NK-92 treated with Interleukin-12 subunit alpha and Interleukin-12 subunit beta, amount 100 ng/mL, for 24 hours (cell line): Measurements from ENCODE around the gene PSMB1.

Experiments
- DNase-seq: peaks from one replicate; lab custom pipeline; 2025; lab: John Stamatoyannopoulos, UW

Gene PSMB1

GRCh38 chr6:170552765-170553533 lies at the start of gene PSMB1:
PSMB1 (minus strand) TSS chr6:170553307; CDS start chr6:170553242, 65 bp downstream.
- peak; percentile 88 for DNase-seq

GRCh38 chr6:170597278-170597677 lies 44.2 kb upstream of the PSMB1 start:
- DNase-seq: no peak

GRCh38 chr6:170596426-170596825 lies 43.3 kb upstream of the PSMB1 start:
- no peak for DNase-seq

GRCh38 chr6:170590725-170591124 lies 37.6 kb upstream of the PSMB1 start:
- no peak for DNase-seq

- DNase-seq: no peak
These were observed 31.9 kb upstream of the PSMB1 start for GRCh38 chr6:170584954-170585498.

GRCh38 chr6:170584181-170584953 lies 31.3 kb upstream of the PSMB1 start, which contains the start of gene PDCD2:
PDCD2 (minus strand) TSS chr6:170584637; CDS start chr6:170584581, 56 bp downstream.
- peak; percentile 90 for DNase-seq

- DNase-seq: no peak
These were observed 30.7 kb upstream of the PSMB1 start for GRCh38 chr6:170583756-170584180.

- no peak for DNase-seq
These were observed 25.8 kb upstream of the PSMB1 start for GRCh38 chr6:170578909-170579308.

GRCh38 chr6:170575250-170575649 lies 22.1 kb upstream of the PSMB1 start:
- no peak for DNase-seq

GRCh38 chr6:170572704-170573466 lies 19.8 kb upstream of the PSMB1 start:
- no peak for DNase-seq

GRCh38 chr6:170564936-170565530 lies 11.9 kb upstream of the PSMB1 start:
- DNase-seq: no peak

GRCh38 chr6:170561555-170561954 lies 8.4 kb upstream of the PSMB1 start:
- DNase-seq: no peak

- DNase-seq: no peak
These were observed 2.2 kb upstream of the PSMB1 start for GRCh38 chr6:170555305-170555704.

- no peak for DNase-seq
These were observed 1.7 kb upstream of the PSMB1 start for GRCh38 chr6:170554796-170555137.

- peak; percentile 95 for DNase-seq
These were observed 1.1 kb upstream of the PSMB1 start, which contains the start of gene TBP for GRCh38 chr6:170554013-170554795. TBP (plus strand) TSS chr6:170554369; CDS start chr6:170557030, 2,661 bp downstream.

- DNase-seq: no peak
These were observed 466 bp upstream of the PSMB1 start for GRCh38 chr6:170553534-170554012.

- no peak for DNase-seq
These were observed 7.7 kb downstream of the PSMB1 start for GRCh38 chr6:170545405-170545804.

GRCh38 chr6:170542031-170542719 lies 10.9 kb downstream of the PSMB1 start:
- no peak for DNase-seq

- DNase-seq: no peak
These were observed 15.8 kb downstream of the PSMB1 start for GRCh38 chr6:170537329-170537728.

GRCh38 chr6:170536671-170537070 lies 16.4 kb downstream of the PSMB1 start:
- no peak for DNase-seq
